Fibroblast of the aortic adventitia (primary cell): ENCODE data around the gene COX7B. TPM values are rescaled to one million over a fixed set of nuclear protein-coding genes. Genes with fewer than 3 reads are reported as not detected.
"Not testable (repeated sequence)": the region's sequence is repeated elsewhere in the genome, so short reads cannot be mapped to it uniquely, and the experiment has no call there.

Experiments
- DNase-seq: peaks from one replicate; pipeline ENCODE4 v3.0.0-alpha.2; 2010; ENCODE audit warnings: low read depth
- H3K4me3 ChIP-seq: 2 replicates; pipeline ENCODE4 v1.5.1; 2011; ENCODE audit warnings: low read depth, mild to moderate bottlenecking, control low read depth, low read length, moderate library complexity
- total RNA-seq: library from RNA; depleted of rRNA; stranded (reverse); fragments of >200 nt; gene quantifications from 2 replicates; pipeline ENCODE4 v1.2.3, GENCODE V29; 2012; ENCODE audit warnings: low replicate concordance
- TF ChIP-seq, protein P1 (sequence below): IDR thresholded peaks from 2 replicates; pipeline ENCODE4 v1.5.1; 2011; ENCODE audit warnings: mild to moderate bottlenecking, low read length, control low read depth, inconsistent platforms; ENCODE audit not compliant: insufficient read depth

Gene COX7B
- total RNA-seq, 1 donor: 396 TPM

GRCh38 chrX:77925764-77926163 lies 26.5 kb downstream of the COX7B start:
- no peak for DNase-seq
- TF ChIP-seq, protein P1, sequence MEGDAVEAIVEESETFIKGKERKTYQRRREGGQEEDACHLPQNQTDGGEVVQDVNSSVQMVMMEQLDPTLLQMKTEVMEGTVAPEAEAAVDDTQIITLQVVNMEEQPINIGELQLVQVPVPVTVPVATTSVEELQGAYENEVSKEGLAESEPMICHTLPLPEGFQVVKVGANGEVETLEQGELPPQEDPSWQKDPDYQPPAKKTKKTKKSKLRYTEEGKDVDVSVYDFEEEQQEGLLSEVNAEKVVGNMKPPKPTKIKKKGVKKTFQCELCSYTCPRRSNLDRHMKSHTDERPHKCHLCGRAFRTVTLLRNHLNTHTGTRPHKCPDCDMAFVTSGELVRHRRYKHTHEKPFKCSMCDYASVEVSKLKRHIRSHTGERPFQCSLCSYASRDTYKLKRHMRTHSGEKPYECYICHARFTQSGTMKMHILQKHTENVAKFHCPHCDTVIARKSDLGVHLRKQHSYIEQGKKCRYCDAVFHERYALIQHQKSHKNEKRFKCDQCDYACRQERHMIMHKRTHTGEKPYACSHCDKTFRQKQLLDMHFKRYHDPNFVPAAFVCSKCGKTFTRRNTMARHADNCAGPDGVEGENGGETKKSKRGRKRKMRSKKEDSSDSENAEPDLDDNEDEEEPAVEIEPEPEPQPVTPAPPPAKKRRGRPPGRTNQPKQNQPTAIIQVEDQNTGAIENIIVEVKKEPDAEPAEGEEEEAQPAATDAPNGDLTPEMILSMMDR: no peak
- H3K4me3 ChIP-seq: no peak overlapping the region

DNA sequence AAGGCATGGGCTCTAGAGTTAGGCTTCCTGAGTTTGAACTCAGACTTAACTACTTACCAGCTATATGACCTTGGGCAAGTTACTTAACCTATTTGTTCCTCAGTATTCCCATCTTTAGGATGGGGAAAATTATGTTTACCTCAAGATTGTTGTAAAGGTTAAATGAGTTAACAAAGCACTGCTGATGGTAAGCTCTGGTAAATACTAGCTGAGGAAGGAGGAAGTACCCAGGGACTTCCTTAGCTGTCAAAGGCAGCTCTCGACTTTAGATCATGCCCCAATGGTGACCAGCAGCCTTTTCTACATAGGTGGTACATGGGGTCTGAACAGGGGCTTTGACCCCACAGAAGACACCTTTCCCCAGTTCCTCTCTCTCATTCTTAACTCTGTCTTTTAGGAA lies 31.3 kb downstream of the COX7B start:
- DNase-seq: no peak
- no peak overlapping the region for H3K4me3 ChIP-seq
- TF ChIP-seq, protein P1: no peak

DNA sequence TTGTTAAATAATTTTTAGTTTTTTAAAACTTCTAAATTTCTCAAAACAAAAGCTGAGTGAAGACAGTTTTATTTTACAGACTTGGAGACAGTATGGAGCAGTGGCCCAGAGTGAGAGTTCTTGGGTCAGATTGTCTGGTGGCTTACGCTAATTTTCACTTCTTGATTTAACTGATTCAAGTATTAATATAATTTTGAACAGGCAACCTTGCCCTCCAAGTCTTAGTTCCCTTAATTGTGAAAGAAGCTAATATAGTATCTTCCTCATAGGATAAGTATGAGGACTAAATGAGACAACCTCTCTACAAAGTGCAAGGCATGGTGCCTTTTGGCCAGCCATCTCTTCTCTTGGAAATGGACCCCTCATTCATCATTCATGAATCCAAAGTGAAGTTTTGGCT lies 36.6 kb downstream of the COX7B start:
- no peak overlapping the region for H3K4me3 ChIP-seq
- TF ChIP-seq, protein P1: no peak

GRCh38 chrX:77936299-77936698 lies 37.0 kb downstream of the COX7B start:
- TF ChIP-seq, protein P1: no peak
- H3K4me3 ChIP-seq: no peak overlapping the region

More for the DNA sequence above, 36.6 kb downstream of the COX7B start:
- DNase-seq: peak; percentile 67

GRCh38 chrX:77937291-77937690 lies 38.0 kb downstream of the COX7B start:
- TF ChIP-seq, protein P1: no peak
- no peak overlapping the region for H3K4me3 ChIP-seq
- peak; percentile 74 for DNase-seq

More at GRCh38 chrX:77936299-77936698, 37.0 kb downstream of the COX7B start:
- no peak for DNase-seq

GRCh38 chrX:77938083-77938680 lies 38.9 kb downstream of the COX7B start:
- no peak overlapping the region for H3K4me3 ChIP-seq
- no peak for DNase-seq
- TF ChIP-seq, protein P1: no peak

DNA sequence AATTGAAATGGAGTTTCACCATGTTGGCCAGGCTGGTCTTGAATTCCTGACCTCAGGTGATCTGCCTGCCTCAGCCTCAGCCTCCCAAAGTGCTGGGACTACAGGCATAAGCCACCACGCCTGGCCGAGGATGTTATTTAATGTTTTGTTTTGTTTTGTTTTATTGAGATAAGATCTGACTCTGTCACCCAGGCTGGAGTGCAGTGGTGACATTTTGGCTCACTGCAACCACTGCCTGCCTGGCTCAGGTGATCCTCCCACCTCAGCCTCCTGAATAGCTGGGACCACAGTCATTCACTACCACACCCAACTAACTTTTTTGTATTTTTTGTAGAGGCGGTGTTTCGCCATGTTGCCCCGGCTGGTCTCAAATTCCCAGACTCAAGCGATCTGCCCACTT lies 45.8 kb downstream of the COX7B start:
- H3K4me3 ChIP-seq, DNase-seq: not testable (repeated sequence)
